Spleen (tissue), 7 donors: Measurements from ENCODE around the gene SDK1.

Experiments
- CTCF ChIP-seq, 11 experiments: fragments of 200-600 bp in 7 of 11; fragments of 450-650 bp in 4 of 11; sonication (generic) in 4 of 11; IDR thresholded peaks in 8 of 11; conservative IDR thresholded peaks in 3 of 11; 1 replicate in 7 of 11; 2 replicates in 4 of 11; pipeline versions ENCODE4 v1.4.0 to v1.8.0; 2016 to 2021; ENCODE audit warnings: antibody characterized with exemption in 11 of 11, inconsistent platforms in 4 of 11, mild to moderate bottlenecking in 1 of 11
- POLR2A ChIP-seq, 3 donors: fragments of 450-650 bp; IDR thresholded peaks; one replicate each; pipeline ENCODE4 v1.5.1; 2017; ENCODE audit warnings: antibody characterized with exemption in 3 of 3, mild to moderate bottlenecking in 1 of 3
- POLR2AphosphoS5 ChIP-seq, 3 donors: sonication (generic); formaldehyde crosslinking; IDR thresholded peaks; one replicate each; pipeline ENCODE4 v1.5.1; 2017; ENCODE audit warnings: antibody characterized with exemption in 3 of 3
- donor health status: DM: no; HTN: no; CAD: no; lungs with moderate emphysema.
- donor health status: DM: no; HTN: no; CAD: no.
- donor health status: DM: no; HTN: no; CAD: no.

GRCh38 chr7:4236389-4236788 is 935.3 kb downstream of the SDK1 start:
- TF ChIP-seq CTCF (IDR thresholded peaks at IDR 0.05 in 8 of 11, conservative IDR thresholded peaks at IDR 0.05 in 3 of 11) (no peak), POLR2A (IDR thresholded peaks at IDR 0.05) (no peak), POLR2AphosphoS5 (IDR thresholded peaks at IDR 0.05) (no peak)
